ENCODE results near the gene HMCN2. TPM values are rescaled to one million over a fixed set of nuclear protein-coding genes. Genes with fewer than 3 reads are reported as not detected.

The HMCN2 gene
- total RNA-seq, 1 experiment from 2014 or later = not detected

- Mint-ChIP-seq H3K27me3 (ENCODE audit: insufficient read depth, unreplicated experiment) (no peaks in the 10 kb centered on the region), H3K4me1 (ENCODE audit: insufficient read depth, unreplicated experiment) (peaks cover 12% of the 10 kb centered on the region), H3K4me3 (ENCODE audit: unreplicated experiment) (no peak overlapping the region), H3K36me3 (ENCODE audit: insufficient read depth, unreplicated experiment) (no peaks in the 10 kb centered on the region), H3K27ac (ENCODE audit: low read depth, unreplicated experiment) (no peak overlapping the region), H3K9me3 (ENCODE audit: unreplicated experiment) (no peaks in the 10 kb centered on the region)
- intact Hi-C loops (cut with micrococcal nuclease) = no loop called here
- BruUV-seq (replicated peaks) = no TSS peak
- ChIA-PET POLR2A (no interaction called here), CTCF (no interaction called here)
- DNase-seq (ENCODE audit: unreplicated experiment) = no peak
- no peak for TF ChIP-seq CTCF (IDR thresholded peaks at IDR 0.05; ENCODE audit: unreplicated experiment)
Observed at GRCh38 chr9:130348341-130348740, 82.8 kb downstream of the HMCN2 start.

- Mint-ChIP-seq H3K27me3 (ENCODE audit: insufficient read depth, unreplicated experiment) (no peaks in the 10 kb centered on the region), H3K4me1 (ENCODE audit: insufficient read depth, unreplicated experiment) (peaks cover 12% of the 10 kb centered on the region), H3K27ac (ENCODE audit: low read depth, unreplicated experiment) (no peak overlapping the region), H3K36me3 (ENCODE audit: insufficient read depth, unreplicated experiment) (no peaks in the 10 kb centered on the region), H3K9me3 (ENCODE audit: unreplicated experiment) (no peaks in the 10 kb centered on the region), H3K4me3 (ENCODE audit: unreplicated experiment) (no peak overlapping the region)
- POLR2A ChIA-PET = no interaction called here
- no peak for DNase-seq (ENCODE audit: unreplicated experiment)
- BruUV-seq (replicated peaks) = no TSS peak
- intact Hi-C loops (cut with micrococcal nuclease) = no loop called here
- CTCF ChIA-PET = no interaction called here
- TF ChIP-seq CTCF (IDR thresholded peaks at IDR 0.05; ENCODE audit: unreplicated experiment) = no peak
Observed at GRCh38 chr9:130348881-130349280, 83.3 kb downstream of the HMCN2 start.

GRCh38 chr9:130349398-130349797 lies 83.8 kb downstream of the HMCN2 start:
- Mint-ChIP-seq H3K9me3 (ENCODE audit: unreplicated experiment) (no peaks in the 10 kb centered on the region), H3K27ac (ENCODE audit: low read depth, unreplicated experiment) (no peak overlapping the region), H3K4me1 (ENCODE audit: insufficient read depth, unreplicated experiment) (peaks cover 12% of the 10 kb centered on the region), H3K36me3 (ENCODE audit: insufficient read depth, unreplicated experiment) (no peaks in the 10 kb centered on the region), H3K27me3 (ENCODE audit: insufficient read depth, unreplicated experiment) (no peaks in the 10 kb centered on the region), H3K4me3 (ENCODE audit: unreplicated experiment) (no peak overlapping the region)
- DNase-seq (ENCODE audit: unreplicated experiment) = no peak
- no peak for TF ChIP-seq CTCF (IDR thresholded peaks at IDR 0.05; ENCODE audit: unreplicated experiment)
- intact Hi-C loops (cut with micrococcal nuclease) = no loop called here
- ChIA-PET POLR2A (no interaction called here), CTCF (interaction anchor here (1.3 kb wide), 1 partner anchor 12 kb away, joined by 3 read pairs; no protein-coding TSS in a partner anchor)
- no TSS peak for BruUV-seq (replicated peaks)

GRCh38 chr9:130351343-130351742 lies 85.8 kb downstream of the HMCN2 start:
- no peaks in the 10 kb centered on the region for H3K27me3 Mint-ChIP-seq (ENCODE audit: insufficient read depth, unreplicated experiment)
- ChIA-PET CTCF (interaction anchor here (0.7 kb wide), 1 partner anchor 331 kb away, joined by 3 read pairs; no protein-coding TSS in a partner anchor), POLR2A (no interaction called here)
- no peaks in the 10 kb centered on the region for H3K36me3 Mint-ChIP-seq (ENCODE audit: insufficient read depth, unreplicated experiment)
- H3K4me1 Mint-ChIP-seq (ENCODE audit: insufficient read depth, unreplicated experiment) = peaks cover 12% of the 10 kb centered on the region
- H3K27ac Mint-ChIP-seq (ENCODE audit: low read depth, unreplicated experiment) = peak overlapping the region; percentile 81
- H3K4me3 Mint-ChIP-seq (ENCODE audit: unreplicated experiment) = no peak overlapping the region
- DNase-seq (ENCODE audit: unreplicated experiment) = no peak
- BruUV-seq (replicated peaks) = no TSS peak
- no peaks in the 10 kb centered on the region for H3K9me3 Mint-ChIP-seq (ENCODE audit: unreplicated experiment)
- intact Hi-C loops (cut with micrococcal nuclease) = loop anchor here (5.0 kb wide), 1 partner anchor 91 kb away; the partner anchor contains the start of gene ASS1
- TF ChIP-seq CTCF (IDR thresholded peaks at IDR 0.05; ENCODE audit: unreplicated experiment) = no peak
